ENCODE results near the gene MAPKAPK2.

Gene MAPKAPK2

DNA sequence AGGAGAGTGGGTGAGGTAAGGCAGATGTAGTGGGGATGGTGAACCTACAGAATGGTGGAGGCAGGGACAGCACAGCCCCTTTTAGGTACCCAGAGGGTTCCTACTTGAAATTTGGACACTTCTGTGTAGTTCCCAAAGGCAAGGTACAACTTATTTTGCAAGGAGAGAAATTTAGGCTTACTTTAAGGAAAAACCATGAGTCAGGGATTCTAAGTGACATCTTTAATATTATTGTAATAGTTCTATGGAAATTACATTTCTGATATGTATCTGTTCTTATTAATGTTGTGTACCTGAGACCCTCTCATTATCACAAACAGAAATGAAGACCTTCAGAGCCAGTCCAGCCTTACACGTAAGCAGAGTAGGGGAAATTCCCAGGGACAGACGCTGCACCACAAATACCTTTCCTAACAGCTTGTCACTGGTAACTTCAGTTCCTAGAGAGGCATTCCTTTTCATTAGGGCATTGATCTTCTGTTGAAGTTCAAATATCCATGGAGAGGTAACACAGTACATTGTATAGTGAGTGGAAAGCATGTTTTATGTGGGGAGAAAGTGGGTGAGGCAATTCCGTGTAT, 41.5 kb upstream of the MAPKAPK2 start:
- Histone ChIP-seq H3K27ac (no peak overlapping the region), H3K9me3 (no peaks in the 10 kb centered on the region), H3K27me3 (no peaks in the 10 kb centered on the region), H3K36me3 (peaks cover 10 to 16% (median 14%) of the 10 kb centered on the region in 3 donors), H3K4me1 (no peaks in the 10 kb centered on the region), H3K4me3 (no peak overlapping the region)
- DNase-seq, result no peak
- intact Hi-C loops (cut with DNase I; ENCODE audit: low total_unique reads), result no loop called here
- TF ChIP-seq, protein P1, sequence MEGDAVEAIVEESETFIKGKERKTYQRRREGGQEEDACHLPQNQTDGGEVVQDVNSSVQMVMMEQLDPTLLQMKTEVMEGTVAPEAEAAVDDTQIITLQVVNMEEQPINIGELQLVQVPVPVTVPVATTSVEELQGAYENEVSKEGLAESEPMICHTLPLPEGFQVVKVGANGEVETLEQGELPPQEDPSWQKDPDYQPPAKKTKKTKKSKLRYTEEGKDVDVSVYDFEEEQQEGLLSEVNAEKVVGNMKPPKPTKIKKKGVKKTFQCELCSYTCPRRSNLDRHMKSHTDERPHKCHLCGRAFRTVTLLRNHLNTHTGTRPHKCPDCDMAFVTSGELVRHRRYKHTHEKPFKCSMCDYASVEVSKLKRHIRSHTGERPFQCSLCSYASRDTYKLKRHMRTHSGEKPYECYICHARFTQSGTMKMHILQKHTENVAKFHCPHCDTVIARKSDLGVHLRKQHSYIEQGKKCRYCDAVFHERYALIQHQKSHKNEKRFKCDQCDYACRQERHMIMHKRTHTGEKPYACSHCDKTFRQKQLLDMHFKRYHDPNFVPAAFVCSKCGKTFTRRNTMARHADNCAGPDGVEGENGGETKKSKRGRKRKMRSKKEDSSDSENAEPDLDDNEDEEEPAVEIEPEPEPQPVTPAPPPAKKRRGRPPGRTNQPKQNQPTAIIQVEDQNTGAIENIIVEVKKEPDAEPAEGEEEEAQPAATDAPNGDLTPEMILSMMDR (IDR thresholded peaks at IDR 0.05), result no peak

DNA sequence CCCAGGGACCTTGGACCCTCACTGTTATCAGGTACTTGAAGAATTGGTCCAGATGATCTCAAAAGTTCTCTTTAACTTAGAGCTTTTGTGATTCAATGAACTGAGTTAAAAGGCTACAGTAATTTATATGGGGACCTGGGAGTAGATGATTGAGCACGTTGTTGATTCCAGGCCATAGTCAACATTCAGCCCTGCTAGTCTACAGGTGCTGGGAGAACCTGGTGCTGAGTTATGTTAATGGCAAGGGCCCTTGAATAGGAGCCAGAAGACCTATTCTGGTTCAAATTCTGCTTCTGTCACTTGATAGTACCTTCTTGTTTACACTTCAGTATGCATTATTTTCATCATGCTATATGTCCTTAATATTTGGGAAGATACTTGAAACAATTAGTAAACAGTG, 38.2 kb upstream of the MAPKAPK2 start:
- Histone ChIP-seq H3K9me3 (no peaks in the 10 kb centered on the region), H3K36me3 (peaks cover 10 to 24% (median 19%) of the 10 kb centered on the region in 3 donors), H3K27ac (no peak overlapping the region), H3K4me3 (no peak overlapping the region), H3K4me1 (peaks cover 0 to 4% (median 0%) of the 10 kb centered on the region in 4 donors), H3K27me3 (no peaks in the 10 kb centered on the region)
- intact Hi-C loops (cut with DNase I; ENCODE audit: low total_unique reads), result no loop called here
- TF ChIP-seq, protein P1 (IDR thresholded peaks at IDR 0.05), result no peak
- DNase-seq, result no peak

DNA sequence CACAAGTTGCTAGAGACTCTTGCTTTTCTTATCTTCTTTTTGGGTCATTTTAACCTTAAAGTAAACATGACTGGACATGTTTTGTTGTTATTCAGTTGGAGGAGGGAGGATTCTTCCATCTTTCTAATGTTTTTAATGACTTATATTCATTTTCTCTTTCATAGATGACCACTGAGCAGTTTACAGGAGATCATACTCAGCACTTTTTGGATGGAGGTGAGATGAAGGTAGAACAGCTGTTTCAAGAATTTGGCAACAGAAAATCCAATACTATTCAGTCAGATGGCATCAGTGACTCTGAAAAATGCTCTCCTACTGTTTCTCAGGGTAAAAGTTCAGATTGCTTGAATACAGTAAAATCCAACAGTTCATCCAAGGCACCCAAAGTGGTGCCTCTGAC, 37.5 kb upstream of the MAPKAPK2 start:
- Histone ChIP-seq H3K9me3 (no peaks in the 10 kb centered on the region), H3K36me3 (peaks cover 10 to 24% (median 19%) of the 10 kb centered on the region in 3 donors), H3K4me3 (no peak overlapping the region), H3K4me1 (peaks cover 0 to 4% (median 0%) of the 10 kb centered on the region in 4 donors), H3K27ac (no peak overlapping the region), H3K27me3 (no peaks in the 10 kb centered on the region)
- intact Hi-C loops (cut with DNase I; ENCODE audit: low total_unique reads), result no loop called here
- DNase-seq, result no peak
- TF ChIP-seq, protein P1 (IDR thresholded peaks at IDR 0.05), result no peak

DNA sequence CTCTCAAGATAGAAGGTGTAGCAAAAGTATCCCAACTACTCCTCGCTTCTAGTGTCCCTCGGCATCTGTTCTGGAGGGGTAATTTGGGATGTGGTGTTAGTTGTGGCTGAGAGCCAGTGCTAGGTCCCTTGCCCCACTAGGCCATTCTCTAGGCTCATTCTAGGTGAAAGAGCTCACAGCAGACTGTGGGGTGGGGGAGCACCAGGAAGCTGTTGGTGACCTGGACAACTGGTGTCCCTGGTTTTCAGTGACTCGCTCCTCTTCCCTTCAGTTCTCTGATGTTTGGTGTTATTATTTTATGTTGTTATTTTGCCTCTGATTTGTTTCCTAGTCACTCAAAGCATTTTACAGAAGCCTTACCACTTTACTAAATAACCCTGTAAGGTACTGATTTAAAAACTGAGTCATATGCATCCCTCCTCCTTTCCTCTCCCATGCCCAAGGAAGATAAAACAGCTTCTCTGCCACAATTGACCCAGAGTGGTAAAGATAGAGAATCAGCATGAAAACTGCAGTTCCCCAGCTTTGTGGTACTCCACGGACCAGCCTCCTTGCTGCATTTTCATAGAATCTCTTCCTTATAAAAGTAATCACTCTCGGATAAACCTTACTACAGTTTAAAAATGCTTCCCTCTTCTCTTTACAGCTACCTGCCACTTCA, 35.3 kb upstream of the MAPKAPK2 start:
- no peak for DNase-seq
- Histone ChIP-seq H3K4me3 (no peak overlapping the region), H3K4me1 (peaks cover 0 to 4% (median 0%) of the 10 kb centered on the region in 4 donors), H3K27ac (no peak overlapping the region), H3K9me3 (no peaks in the 10 kb centered on the region), H3K36me3 (peaks cover 10 to 19% (median 17%) of the 10 kb centered on the region in 3 donors), H3K27me3 (no peaks in the 10 kb centered on the region)
- intact Hi-C loops (cut with DNase I; ENCODE audit: low total_unique reads), result no loop called here
- TF ChIP-seq, protein P1 (IDR thresholded peaks at IDR 0.05), result no peak

DNA sequence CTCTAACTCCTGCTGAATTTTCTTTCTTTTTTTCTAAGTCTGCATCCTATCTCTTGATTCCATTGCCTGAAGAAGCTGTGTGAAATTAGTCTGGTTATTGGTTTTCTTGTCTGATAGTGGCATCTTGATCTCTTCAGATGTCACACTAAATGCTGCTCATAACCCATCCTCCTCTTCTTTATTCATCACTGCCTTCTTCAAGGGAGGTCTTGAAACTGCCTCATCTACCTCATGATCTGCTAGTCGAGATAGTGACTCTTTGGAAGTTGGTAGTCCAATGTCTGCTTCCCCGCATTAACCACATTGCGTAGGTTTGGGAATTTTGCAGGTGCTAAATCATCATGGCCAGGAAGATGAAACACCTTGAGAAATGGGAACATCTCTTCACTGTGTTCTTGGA, 33.7 kb upstream of the MAPKAPK2 start:
- no peaks in the 10 kb centered on the region for H3K9me3 ChIP-seq
- H3K36me3 ChIP-seq, result peaks cover 10 to 19% (median 17%) of the 10 kb centered on the region in 3 donors
- no peak overlapping the region for H3K4me3 ChIP-seq
- TF ChIP-seq, protein P1 (IDR thresholded peaks at IDR 0.05), result no peak
- intact Hi-C loops (cut with DNase I; ENCODE audit: low total_unique reads), result no loop called here
- H3K27ac ChIP-seq, result no peak overlapping the region
- peaks cover 0 to 9% (median 0%) of the 10 kb centered on the region in 4 donors for H3K4me1 ChIP-seq
- DNase-seq, result no peak
- no peaks in the 10 kb centered on the region for H3K27me3 ChIP-seq

Data from tibial artery (tissue), 4 donors.